Effector memory CD8-positive, alpha-beta T cell (primary cell): Measurements from ENCODE around the gene MCU.

ENCODE experiments used
- ATAC-seq: fragments of 150-1000 bp; cut with Tn5 transposase; replicated peaks from 2 replicates; pipeline ENCODE4 v1.10.0; 2021; ENCODE audit warnings: mild to moderate bottlenecking, moderate library complexity
- DNase-seq, 3 experiments: peaks; one replicate each; pipeline ENCODE4 v3.0.0; 2021
- H3K27ac Mint-ChIP-seq, 2 donors: one replicate each; pipeline ENCODE4 v1.8.0; 2022; ENCODE audit warnings: mild to moderate bottlenecking in 2 of 2, mixed read lengths in 2 of 2, moderate library complexity in 2 of 2
- H3K27me3 Mint-ChIP-seq, 2 donors: one replicate each; pipeline ENCODE4 v1.8.0; 2022; ENCODE audit warnings: mixed read lengths in 2 of 2
- H3K36me3 Mint-ChIP-seq: one replicate; pipeline ENCODE4 v1.8.0; 2022; ENCODE audit warnings: mild to moderate bottlenecking, moderate library complexity, mixed read lengths; ENCODE audit not compliant: insufficient read depth
- H3K4me1 Mint-ChIP-seq, 2 donors: one replicate each; pipeline ENCODE4 v1.8.0; 2022; ENCODE audit warnings: low read depth in 2 of 2, mixed read lengths in 2 of 2
- H3K4me3 Mint-ChIP-seq, 2 donors: one replicate each; pipeline ENCODE4 v1.8.0; 2022; ENCODE audit warnings: mild to moderate bottlenecking in 2 of 2, mixed read lengths in 2 of 2, moderate library complexity in 2 of 2
- H3K9me3 Mint-ChIP-seq, 2 donors: one replicate each; pipeline ENCODE4 v1.8.0; 2022; ENCODE audit warnings: mixed read lengths in 2 of 2

The MCU gene

GRCh38 chr10:72834183-72834825 is 142.4 kb downstream of the MCU start:
- H3K27me3 Mint-ChIP-seq = no peaks in the 10 kb centered on the region
- H3K27ac Mint-ChIP-seq = no peak overlapping the region
- no peak overlapping the region for H3K4me3 Mint-ChIP-seq
- no peaks in the 10 kb centered on the region for H3K9me3 Mint-ChIP-seq
- ATAC-seq = peak; percentile 57
- DNase-seq = peak; percentile 12 to 35 (median 14)
- H3K4me1 Mint-ChIP-seq = peaks cover 2 to 3% of the 10 kb centered on the region in 2 donors
- no peaks in the 10 kb centered on the region for H3K36me3 Mint-ChIP-seq

DNA sequence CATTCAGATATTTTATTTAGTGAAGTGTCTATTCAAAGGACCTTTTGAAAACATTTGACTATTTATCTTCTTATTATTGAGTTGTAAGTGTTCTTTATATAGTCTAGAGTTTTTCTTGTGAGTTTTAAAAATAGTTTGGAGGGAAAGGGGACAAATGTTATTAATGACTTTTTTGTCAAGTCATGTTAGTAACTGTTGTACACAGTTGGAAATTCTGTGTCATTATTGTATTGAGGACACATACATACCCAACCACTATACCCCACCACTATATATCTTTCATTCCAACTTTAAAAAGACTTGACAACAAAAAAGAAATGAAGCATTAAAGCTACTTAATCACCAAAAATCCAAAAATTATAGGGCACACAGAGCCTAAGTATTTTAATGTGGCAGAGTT is 148.4 kb downstream of the MCU start:
- Mint-ChIP-seq H3K4me1 (no peaks in the 10 kb centered on the region), H3K27me3 (no peaks in the 10 kb centered on the region), H3K27ac (no peak overlapping the region), H3K36me3 (no peaks in the 10 kb centered on the region), H3K4me3 (no peak overlapping the region), H3K9me3 (no peaks in the 10 kb centered on the region)
- ATAC-seq (no peak), DNase-seq (no peak)

DNA sequence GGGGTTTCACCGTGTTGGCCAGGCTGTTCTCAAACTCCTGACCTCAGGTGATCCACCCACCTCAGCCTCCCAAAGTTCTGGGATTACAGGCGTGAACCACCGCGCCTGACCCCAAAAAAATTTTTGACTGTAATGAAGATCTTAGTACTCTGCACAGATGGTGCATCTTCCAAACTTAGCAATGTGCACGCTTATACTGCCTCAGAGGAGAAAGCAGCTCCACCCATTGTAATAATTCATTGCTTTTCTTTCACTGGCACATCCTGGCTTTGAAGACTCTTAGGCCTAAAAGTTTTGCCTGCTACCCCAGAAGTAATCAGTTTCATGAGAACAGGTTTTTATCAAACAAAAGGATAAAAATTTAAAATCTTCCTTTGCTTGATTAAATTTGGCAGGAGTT is 149.5 kb downstream of the MCU start:
- H3K36me3 Mint-ChIP-seq = no peaks in the 10 kb centered on the region
- H3K4me1 Mint-ChIP-seq = no peaks in the 10 kb centered on the region
- H3K4me3 Mint-ChIP-seq = no peak overlapping the region
- DNase-seq (no peak), ATAC-seq (no peak)
- H3K9me3 Mint-ChIP-seq = no peaks in the 10 kb centered on the region
- no peaks in the 10 kb centered on the region for H3K27me3 Mint-ChIP-seq
- H3K27ac Mint-ChIP-seq = peak overlapping the region in 1 of 2 donors; percentile 19

GRCh38 chr10:72842164-72842563 is 150.2 kb downstream of the MCU start:
- ATAC-seq (no peak), DNase-seq (no peak)
- Mint-ChIP-seq H3K9me3 (no peaks in the 10 kb centered on the region), H3K36me3 (no peaks in the 10 kb centered on the region), H3K4me3 (no peak overlapping the region), H3K27ac (no peak overlapping the region), H3K4me1 (no peaks in the 10 kb centered on the region), H3K27me3 (no peaks in the 10 kb centered on the region)

GRCh38 chr10:72846238-72846637 is 154.3 kb downstream of the MCU start:
- H3K27ac Mint-ChIP-seq = no peak overlapping the region

DNA sequence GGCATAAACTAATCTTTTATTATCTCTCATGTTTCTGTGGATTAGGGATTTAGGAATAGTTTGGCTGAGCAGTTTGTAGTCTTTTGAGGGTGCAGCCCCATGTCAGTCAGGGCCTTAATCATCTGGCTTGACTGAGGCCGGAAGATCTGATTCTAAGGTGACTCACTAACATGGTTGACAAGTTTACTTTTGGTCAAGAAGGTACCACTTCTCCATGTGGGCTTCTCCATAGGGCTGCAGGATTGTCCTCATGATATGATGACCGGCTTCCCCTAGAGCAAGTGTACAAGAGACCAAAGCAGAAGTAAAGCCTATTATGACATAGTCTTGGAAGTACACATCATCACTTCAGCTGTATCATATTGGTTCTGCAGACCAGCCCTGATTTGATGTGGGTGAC is 155.7 kb downstream of the MCU start:
- H3K4me1 Mint-ChIP-seq = no peaks in the 10 kb centered on the region
- no peaks in the 10 kb centered on the region for H3K36me3 Mint-ChIP-seq
- H3K27ac Mint-ChIP-seq = no peak overlapping the region
- H3K9me3 Mint-ChIP-seq = no peaks in the 10 kb centered on the region
- no peak for ATAC-seq
- H3K27me3 Mint-ChIP-seq = no peaks in the 10 kb centered on the region
- no peak for DNase-seq
- H3K4me3 Mint-ChIP-seq = no peak overlapping the region

More at GRCh38 chr10:72846238-72846637, 154.3 kb downstream of the MCU start:
- DNase-seq (no peak), ATAC-seq (no peak)
- H3K27me3 Mint-ChIP-seq = no peaks in the 10 kb centered on the region
- H3K36me3 Mint-ChIP-seq = no peaks in the 10 kb centered on the region
- no peak overlapping the region for H3K4me3 Mint-ChIP-seq
- no peaks in the 10 kb centered on the region for H3K9me3 Mint-ChIP-seq
- no peaks in the 10 kb centered on the region for H3K4me1 Mint-ChIP-seq

DNA sequence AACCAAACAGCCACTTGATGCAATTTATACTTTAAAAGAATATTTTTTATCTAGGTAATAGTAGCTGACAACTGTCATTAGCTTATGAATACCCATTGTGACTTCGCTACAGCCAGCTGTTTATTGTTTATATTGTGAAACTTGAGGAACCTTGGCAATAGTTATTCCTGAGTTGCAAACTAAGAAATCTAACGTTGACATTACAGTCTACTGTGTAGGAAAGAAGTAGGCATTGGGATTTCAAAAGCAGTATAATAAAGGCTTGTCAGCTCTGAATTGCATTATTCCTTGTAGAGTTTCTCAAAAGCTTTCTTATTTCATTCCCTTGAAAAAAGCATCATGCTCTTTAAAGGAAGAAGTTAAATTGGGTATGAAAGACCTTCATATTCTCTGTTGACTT is 158.9 kb downstream of the MCU start:
- ATAC-seq = no peak
- H3K27ac Mint-ChIP-seq = no peak overlapping the region
- H3K27me3 Mint-ChIP-seq = no peaks in the 10 kb centered on the region
- no peaks in the 10 kb centered on the region for H3K9me3 Mint-ChIP-seq
- H3K36me3 Mint-ChIP-seq = no peaks in the 10 kb centered on the region
- no peaks in the 10 kb centered on the region for H3K4me1 Mint-ChIP-seq
- no peak for DNase-seq
- no peak overlapping the region for H3K4me3 Mint-ChIP-seq

DNA sequence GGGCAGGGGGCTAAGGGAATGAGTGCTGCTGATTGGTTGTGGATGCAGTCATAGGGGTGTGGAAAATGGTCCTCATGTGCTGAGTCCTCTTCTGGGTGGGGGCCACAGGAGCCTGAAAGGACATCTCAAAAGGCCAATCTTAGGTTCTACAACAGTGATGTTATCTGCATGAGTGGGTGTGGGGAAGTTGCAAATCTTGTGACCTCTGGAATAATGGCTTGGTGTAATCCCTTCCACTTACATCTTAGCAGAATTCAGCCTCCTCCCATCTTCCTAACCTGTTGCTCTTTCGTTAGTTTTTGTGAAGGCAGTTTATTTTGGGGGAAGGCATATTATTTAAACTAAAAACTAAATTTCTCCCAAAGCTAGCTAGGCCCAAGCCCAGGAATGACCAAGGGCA is 159.6 kb downstream of the MCU start:
- no peak for DNase-seq
- ATAC-seq = no peak
- Mint-ChIP-seq H3K27ac (no peak overlapping the region), H3K36me3 (no peaks in the 10 kb centered on the region), H3K9me3 (no peaks in the 10 kb centered on the region), H3K27me3 (no peaks in the 10 kb centered on the region), H3K4me1 (no peaks in the 10 kb centered on the region), H3K4me3 (no peak overlapping the region)

DNA sequence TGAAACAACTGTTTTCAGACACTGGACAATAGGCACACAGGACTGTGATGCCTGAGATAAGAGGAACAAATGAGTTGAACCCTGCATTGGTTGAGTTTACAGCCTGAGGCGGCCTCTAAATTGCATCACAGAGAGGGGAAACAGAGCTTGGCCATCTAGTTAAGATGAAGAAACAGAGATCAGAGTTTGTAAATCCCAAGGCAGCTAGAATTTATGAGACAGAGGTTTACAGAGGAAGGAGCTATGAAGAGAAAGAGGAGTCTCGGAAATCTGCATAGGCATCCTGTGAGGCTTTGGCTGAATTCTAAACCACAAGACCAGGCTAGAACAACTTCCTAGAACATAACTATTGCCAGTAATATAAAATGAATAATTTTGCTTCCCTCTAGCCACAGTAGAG is 160.6 kb downstream of the MCU start:
- ATAC-seq = no peak
- Mint-ChIP-seq H3K4me1 (no peaks in the 10 kb centered on the region), H3K36me3 (no peaks in the 10 kb centered on the region), H3K27me3 (no peaks in the 10 kb centered on the region), H3K27ac (no peak overlapping the region), H3K9me3 (no peaks in the 10 kb centered on the region), H3K4me3 (no peak overlapping the region)
- DNase-seq = no peak

DNA sequence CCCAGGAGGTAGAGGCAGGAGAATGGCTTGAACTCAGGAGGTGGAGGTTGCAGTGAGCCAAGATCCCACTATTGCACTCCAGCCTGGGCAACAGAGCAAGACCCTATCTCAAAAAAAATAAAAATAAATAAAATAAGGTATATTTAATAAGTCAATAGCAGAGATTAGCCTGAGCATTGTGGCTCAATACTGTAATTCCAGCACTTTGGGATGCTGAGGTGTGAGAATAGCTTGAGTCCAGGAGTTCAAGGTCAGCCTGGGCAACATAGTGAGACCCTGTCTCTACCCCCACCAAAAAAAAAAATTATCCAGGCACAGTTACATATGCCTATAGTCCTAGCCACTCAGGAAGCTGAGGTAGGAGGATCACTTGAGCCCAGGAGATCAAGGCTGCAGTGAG is 163.2 kb downstream of the MCU start:
- peaks cover under 1% of the 10 kb centered on the region for H3K36me3 Mint-ChIP-seq
- no peak for DNase-seq
- no peaks in the 10 kb centered on the region for H3K9me3 Mint-ChIP-seq
- H3K27me3 Mint-ChIP-seq = no peaks in the 10 kb centered on the region
- no peak for ATAC-seq
- H3K4me3 Mint-ChIP-seq = no peak overlapping the region
- no peaks in the 10 kb centered on the region for H3K4me1 Mint-ChIP-seq
- no peak overlapping the region for H3K27ac Mint-ChIP-seq

- Mint-ChIP-seq H3K27ac (no peak overlapping the region), H3K27me3 (no peaks in the 10 kb centered on the region), H3K36me3 (peaks cover 5% of the 10 kb centered on the region), H3K9me3 (no peaks in the 10 kb centered on the region), H3K4me3 (no peak overlapping the region), H3K4me1 (no peaks in the 10 kb centered on the region)
- ATAC-seq = no peak
- DNase-seq = no peak
These were observed 163.8 kb downstream of the MCU start for GRCh38 chr10:72855790-72856189.

GRCh38 chr10:72858067-72858466 is 166.1 kb downstream of the MCU start:
- no peaks in the 10 kb centered on the region for H3K9me3 Mint-ChIP-seq
- H3K4me3 Mint-ChIP-seq = no peak overlapping the region
- H3K36me3 Mint-ChIP-seq = peaks cover 13% of the 10 kb centered on the region
- H3K27ac Mint-ChIP-seq = no peak overlapping the region
- no peaks in the 10 kb centered on the region for H3K27me3 Mint-ChIP-seq
- ATAC-seq = no peak
- DNase-seq = no peak
- no peaks in the 10 kb centered on the region for H3K4me1 Mint-ChIP-seq

GRCh38 chr10:72862957-72863356 is 171.0 kb downstream of the MCU start:
- Mint-ChIP-seq H3K9me3 (no peaks in the 10 kb centered on the region), H3K36me3 (peaks cover 13% of the 10 kb centered on the region), H3K27me3 (no peaks in the 10 kb centered on the region), H3K4me3 (no peak overlapping the region), H3K27ac (no peak overlapping the region), H3K4me1 (no peaks in the 10 kb centered on the region)
- DNase-seq (no peak), ATAC-seq (no peak)

GRCh38 chr10:72875250-72876055 is 183.5 kb downstream of the MCU start:
- Mint-ChIP-seq H3K4me1 (no peaks in the 10 kb centered on the region), H3K9me3 (no peaks in the 10 kb centered on the region), H3K27ac (no peak overlapping the region), H3K27me3 (no peaks in the 10 kb centered on the region), H3K4me3 (no peak overlapping the region), H3K36me3 (peaks cover 5% of the 10 kb centered on the region)
- ATAC-seq (no peak), DNase-seq (peak in 1 of 3 experiments; percentile 1)
